K562 (cell line): ENCODE results near the gene ITPA. TPM values are rescaled to one million over a fixed set of nuclear protein-coding genes. Genes with fewer than 3 reads are reported as not detected.

ENCODE experiments used
- ATAC-seq: fragments of 200-7000 bp; cut with Tn5 transposase; 3 replicates; pipeline ENCODE4 v1.9.1; 2020; ENCODE audit warnings: moderate library complexity
- BruUV-seq: library from RNA; stranded (reverse); fragments of 400-500 nt; replicated peaks from 2 replicates; lab custom pipeline; 2021; lab: Mats Ljungman, UMichigan
- CTCF ChIA-PET: fragments of 300-600 bp; formaldehyde crosslinking; extraction: SDS; loops from one replicate; lab custom pipeline; 2021; ENCODE audit warnings: low intra/inter-chr PET ratio; lab: Yijun Ruan, JAX
- POLR2A ChIA-PET: fragments of 300-600, 350-650 bp; sonication (Branson Sonifier 250); formaldehyde crosslinking; extraction: SDS; loops from one replicate; lab custom pipeline; 2021; ENCODE audit warnings: antibody characterized with exemption, inconsistent platforms; lab: Yijun Ruan, JAX
- DNase-seq, 4 experiments: peaks; one replicate each; pipeline versions ENCODE4 v3.0.0 to v3.0.0-alpha.2; 2011 to 2018; ENCODE audit warnings: low spot score in 3 of 4, mixed read lengths in 3 of 4; ENCODE audit errors: extremely low read depth in 1 of 4
- FAIRE-seq: peaks from 2 replicates; lab custom pipeline; 2011; peaks lifted over from hg19 to GRCh38; lab: Jason Lieb, UNC
- H2AFZ ChIP-seq: 2 replicates; pipeline ENCODE4 v1.6.0; 2011; ENCODE audit warnings: low read depth, low read length, control low read depth, inconsistent platforms
- H3K27ac ChIP-seq: fragments of 200-600 bp; 3 replicates; pipeline ENCODE4 v1.8.0; 2011; ENCODE audit warnings: low read depth, mild to moderate bottlenecking, control low read depth, inconsistent platforms, low read length, moderate library complexity, mixed read lengths; ENCODE audit errors: extremely low read depth
- H3K27me3 ChIP-seq, 2 experiments: fragments of 300-600 bp in 1 of 2; 2 replicates in 1 of 2; 3 replicates in 1 of 2; pipeline versions ENCODE4 v1.6.0 to v1.8.0; 2011; ENCODE audit warnings: inconsistent platforms in 2 of 2, low read length in 2 of 2, mild to moderate bottlenecking in 1 of 2, mixed read lengths in 1 of 2, moderate library complexity in 1 of 2; ENCODE audit not compliant: control insufficient read depth in 2 of 2, insufficient read depth in 2 of 2
- H3K36me3 ChIP-seq: fragments of 300-600 bp; 3 replicates; pipeline ENCODE4 v1.8.0; 2011; ENCODE audit warnings: mild to moderate bottlenecking, low read length, inconsistent platforms; ENCODE audit not compliant: control insufficient read depth, insufficient read depth
- H3K4me1 ChIP-seq, 2 experiments: fragments of 200-600 bp in 1 of 2; replicated peaks in 1 of 2; 2 replicates in 1 of 2; 3 replicates in 1 of 2; pipeline versions ENCODE4 v1.5.1 to v1.8.0; 2011; ENCODE audit warnings: inconsistent platforms in 2 of 2, low read length in 2 of 2, mild to moderate bottlenecking in 1 of 2, mixed read lengths in 1 of 2, moderate library complexity in 1 of 2; ENCODE audit not compliant: control insufficient read depth in 2 of 2, insufficient read depth in 2 of 2
- H3K4me2 ChIP-seq: 2 replicates; pipeline ENCODE4 v1.6.1; 2011; ENCODE audit warnings: low read length, control low read depth, inconsistent platforms, mixed read lengths; ENCODE audit not compliant: insufficient read depth
- H3K4me3 ChIP-seq: fragments of 200-600 bp; sonication (generic), shearing (Covaris generic); 2 replicates; pipeline ENCODE4 v1.5.1; 2016; ENCODE audit warnings: control low read depth, inconsistent platforms
- H3K79me2 ChIP-seq: fragments of 200-600 bp; 3 replicates; pipeline ENCODE4 v1.8.0; 2011; ENCODE audit warnings: low read length, inconsistent platforms; ENCODE audit not compliant: control insufficient read depth, insufficient read depth
- H3K9ac ChIP-seq, 2 experiments: 2 replicates each; pipeline versions ENCODE4 v1.6.0 to v1.6.1; 2011; ENCODE audit warnings: low read depth in 2 of 2, low read length in 2 of 2, control low read depth in 1 of 2, inconsistent platforms in 1 of 2, mild to moderate bottlenecking in 1 of 2, mixed read lengths in 1 of 2; ENCODE audit not compliant: insufficient read depth in 1 of 2
- H3K9me1 ChIP-seq: one replicate; pipeline ENCODE4 v1.6.0; 2011; ENCODE audit warnings: inconsistent platforms, mild to moderate bottlenecking, low read length, moderate library complexity; ENCODE audit not compliant: control insufficient read depth, insufficient read depth
- H3K9me3 ChIP-seq: replicated peaks from 2 replicates; pipeline ENCODE4 v1.5.1; 2011; ENCODE audit warnings: low read depth, low read length, inconsistent platforms; ENCODE audit not compliant: control insufficient read depth, insufficient read depth
- H4K20me1 ChIP-seq: replicated peaks from 2 replicates; pipeline ENCODE4 v1.6.1; 2011; ENCODE audit warnings: low read length, inconsistent platforms, mixed read lengths; ENCODE audit not compliant: control insufficient read depth, insufficient read depth
- CBFA2T3 ChIP-seq: fragments of 450-650 bp; IDR thresholded peaks from 2 replicates; pipeline ENCODE4 v1.6.1; 2017
- RBM25 ChIP-seq: fragments of 200-400 bp; formaldehyde crosslinking; IDR thresholded peaks from 2 replicates; pipeline ENCODE4 v1.6.1; 2018; ENCODE audit warnings: low read length, low read depth, moderate library complexity; ENCODE audit not compliant: severe bottlenecking
- ZBTB5 ChIP-seq: fragments of 450-650 bp; IDR thresholded peaks from 2 replicates; pipeline ENCODE4 v1.6.1; 2017; ENCODE audit warnings: antibody characterized with exemption
- ZNF197 ChIP-seq: fragments of 200-800 bp; sonication (Bioruptor generic); IDR thresholded peaks from 2 replicates; pipeline ENCODE4 v1.6.1; 2016; ENCODE audit warnings: low read depth, missing genetic modification characterization, missing compliant biosample characterization
- ZNF384 ChIP-seq: IDR thresholded peaks from 2 replicates; pipeline ENCODE4 v1.6.1; 2012; ENCODE audit warnings: low read depth, low read length, improper control_type of control experiment
- WGBS: fragments of 100-300 bp; shearing (Covaris generic); methylation state at CpG from one replicate; pipeline ENCODE4 v1.1.6; 2016; ENCODE audit warnings: low coverage, mixed read lengths; ENCODE audit not compliant: insufficient coverage; ENCODE audit errors: missing lambda C conversion rate; 5-methylcytosine and 5-hydroxymethylcytosine counted together
- in situ Hi-C: fragments of 300-500 bp; cut with MboI; formaldehyde crosslinking; loops from 4 replicates; pipeline ENCODE4 v1.15.0; 2018; ENCODE audit warnings: inconsistent platforms, mixed read lengths
- intact Hi-C: fragments of 100-400 bp; cut with micrococcal nuclease; formaldehyde crosslinking; loops from 2 replicates; pipeline ENCODE4 v1.14.2; 2022
- polyA plus RNA-seq, 8 experiments: library from polyadenylated mRNA; depleted of rRNA in 4 of 8; stranded (reverse) in 5 of 8; unstranded in 3 of 8; fragments of >200 nt; fragmentation: Nextera tagmentation in 2 of 8; fragmentation: Illumina TruSeq in 1 of 8; extraction: Ambion mirVana in 2 of 8; extraction: Trizol in 1 of 8; gene quantifications; 2 replicates each; pipeline versions ENCODE4 v1.2.1 to v1.2.3, GENCODE V29; 2011 to 2014; ENCODE audit warnings: inconsistent platforms in 1 of 8, missing spikeins in 1 of 8
- total RNA-seq, 7 experiments: library from RNA; depleted of rRNA in 6 of 7; stranded (reverse); fragments of >200 nt in 6 of 7; fragmentation: Illumina TruSeq in 2 of 7; extraction: Trizol in 2 of 7; gene quantifications; 2 replicates each; pipeline versions ENCODE4 v1.2.1 to v1.2.3, GENCODE V29; 2011 to 2021; ENCODE audit warnings: low replicate concordance in 1 of 7

Gene ITPA
- total and polyA plus RNA-seq, 9 of the 15 experiments (the other 6 are each of a cell fraction or from before 2014, with no cell fraction given), result 5.0 to 79.7 (median 36.7) TPM

GRCh38 chr20:3177746-3178485, 31.4 kb upstream of the ITPA start:
- Histone ChIP-seq H3K27ac (no peak overlapping the region), H3K27me3 (no peaks in the 10 kb centered on the region), H2AFZ (no peak overlapping the region), H3K4me2 (peak overlapping the region; percentile 25; the same call in 1 of the 2 replicates), H3K4me3 (no peak overlapping the region), H3K36me3 (no peaks in the 10 kb centered on the region), H4K20me1 (no peaks in the 10 kb centered on the region), H3K9ac (peak overlapping the region in 1 of 2 experiments; percentile 68; a peak in 1 of 4 replicates), H3K4me1 (peaks cover 4 to 20% of the 10 kb centered on the region in 2 experiments; a peak in 4 of 5 replicates), H3K9me1 (no peaks in the 10 kb centered on the region), H3K9me3 (no peaks in the 10 kb centered on the region), H3K79me2 (peaks cover 11% of the 10 kb centered on the region; the same call in 2 of the 3 replicates)
- FAIRE-seq (no peak), DNase-seq (peak in 1 of 4 experiments; percentile 40), ATAC-seq (no peak)
- in situ Hi-C loops (no loop called here), intact Hi-C loops (no loop called here)
- ChIA-PET CTCF (no interaction called here), POLR2A (no interaction called here)
- TF ChIP-seq ZNF197 (CRISPR knock-in tag), result no peak
- TF ChIP-seq ZBTB5, result no peak
- peak; percentile 17 for TF ChIP-seq RBM25
- peak; percentile 67 for TF ChIP-seq ZNF384
- TF ChIP-seq CBFA2T3, result 0 out of 2 replicates have a peak, but pooled peaks have one; percentile 3
- no TSS peak for BruUV-seq
- WGBS, result 54% methylated on average over 7 of the region's 8 CpGs
